HT-29 (cell line): ENCODE results near the gene FTO. TPM values are rescaled to one million over a fixed set of nuclear protein-coding genes. Genes with fewer than 3 reads are reported as not detected.
A peak's percentile ranks its signal among the peaks of the same experiment; 100 is the strongest.

Source experiments
- DNase-seq: peaks from one replicate; pipeline ENCODE4 v3.0.0-alpha.2; 2015; ENCODE audit warnings: low spot score
- total RNA-seq: library from RNA; depleted of rRNA; stranded (reverse); fragments of >200 nt; shearing (Covaris generic); gene quantifications from 2 replicates; pipeline ENCODE4 v1.2.3, GENCODE V29; 2014

The FTO gene
- total RNA-seq, 1 experiment from 2014 or later = 18.8 TPM

- no peak for DNase-seq
Observed at GRCh38 chr16:53753431-53753830, 49.5 kb downstream of the FTO start.

GRCh38 chr16:53755026-53755910 is 51.3 kb downstream of the FTO start:
- DNase-seq = peak; percentile 49

GRCh38 chr16:53756275-53756996 is 52.5 kb downstream of the FTO start:
- peak; percentile 63 for DNase-seq

- DNase-seq = no peak
Observed at GRCh38 chr16:53757971-53758609, 54.1 kb downstream of the FTO start.

GRCh38 chr16:53761962-53762703 is 58.2 kb downstream of the FTO start:
- DNase-seq = no peak

- no peak for DNase-seq
Observed at GRCh38 chr16:53766304-53767016, 62.5 kb downstream of the FTO start.

GRCh38 chr16:53768167-53768566 is 64.2 kb downstream of the FTO start:
- DNase-seq = no peak

- DNase-seq = peak; percentile 51
Observed at GRCh38 chr16:53768593-53768992, 64.6 kb downstream of the FTO start.

GRCh38 chr16:53769185-53769584 is 65.2 kb downstream of the FTO start:
- DNase-seq = no peak

- DNase-seq = no peak
Observed at GRCh38 chr16:53769787-53770186, 65.8 kb downstream of the FTO start.

- no peak for DNase-seq
Observed at GRCh38 chr16:53770641-53771040, 66.7 kb downstream of the FTO start.

- DNase-seq = no peak
Observed at GRCh38 chr16:53771655-53772497, 67.9 kb downstream of the FTO start.

- DNase-seq = peak; percentile 87
Observed at GRCh38 chr16:53773150-53773846, 69.3 kb downstream of the FTO start.

GRCh38 chr16:53773881-53774280 is 69.9 kb downstream of the FTO start:
- no peak for DNase-seq

- no peak for DNase-seq
Observed at GRCh38 chr16:53775106-53775820, 71.3 kb downstream of the FTO start.

- peak; percentile 55 for DNase-seq
Observed at GRCh38 chr16:53775821-53776431, 72.0 kb downstream of the FTO start.

- DNase-seq = no peak
Observed at GRCh38 chr16:53779186-53779585, 75.2 kb downstream of the FTO start.

GRCh38 chr16:53780051-53780450 is 76.1 kb downstream of the FTO start:
- peak; percentile 62 for DNase-seq
